GM23338 (cell line): ENCODE measurements around the gene PSMD3. TPM values are rescaled to one million over a fixed set of nuclear protein-coding genes. Genes with fewer than 3 reads are reported as not detected.

Experiments used
- ATAC-seq: fragments of 200-7000 bp; cut with Tn5 transposase; 3 replicates; pipeline ENCODE4 v1.9.1; 2020
- DNase-seq: peaks from one replicate; pipeline ENCODE4 v3.0.0-alpha.2; 2015; ENCODE audit warnings: low spot score
- H2AFZ ChIP-seq: fragments of 200-600 bp; sonication (generic); 2 replicates; pipeline ENCODE4 v1.8.0; 2016; ENCODE audit warnings: antibody characterized with exemption, mild to moderate bottlenecking, moderate library complexity
- H3F3A ChIP-seq: fragments of 200-600 bp; sonication (generic); replicated peaks from 2 replicates; pipeline ENCODE4 v1.8.0; 2017; ENCODE audit warnings: antibody characterized with exemption, mixed run types, low read depth
- H3K27ac ChIP-seq: fragments of 200-600 bp; sonication (generic); 2 replicates; pipeline ENCODE4 v1.6.1; 2016; ENCODE audit warnings: low read depth
- H3K27me3 ChIP-seq: fragments of 200-600 bp; sonication (generic); 2 replicates; pipeline ENCODE4 v1.8.0; 2016; ENCODE audit warnings: mild to moderate bottlenecking, mixed run types, moderate library complexity; ENCODE audit not compliant: insufficient read depth
- H3K36me3 ChIP-seq: fragments of 200-600 bp; sonication (generic); 2 replicates; pipeline ENCODE4 v1.8.0; 2016; ENCODE audit warnings: mild to moderate bottlenecking; ENCODE audit not compliant: insufficient read depth
- H3K4me1 ChIP-seq: fragments of 200-600 bp; sonication (generic); 2 replicates; pipeline ENCODE4 v1.8.0; 2016; ENCODE audit warnings: mild to moderate bottlenecking, moderate library complexity; ENCODE audit not compliant: insufficient read depth
- H3K4me2 ChIP-seq: fragments of 200-600 bp; sonication (generic); 2 replicates; pipeline ENCODE4 v1.7.1; 2017; ENCODE audit warnings: mixed run types
- H3K4me3 ChIP-seq: fragments of 200-600 bp; sonication (generic); 2 replicates; pipeline ENCODE4 v1.6.1; 2016; ENCODE audit warnings: mixed run types
- H3K79me2 ChIP-seq: fragments of 200-600 bp; sonication (generic); replicated peaks from 2 replicates; pipeline ENCODE4 v1.8.0; 2017; ENCODE audit warnings: mild to moderate bottlenecking; ENCODE audit not compliant: insufficient read depth
- H3K9me2 ChIP-seq: fragments of 200-600 bp; sonication (generic); 2 replicates; pipeline ENCODE4 v1.8.0; 2017; ENCODE audit not compliant: insufficient read depth
- H4K20me1 ChIP-seq: fragments of 200-600 bp; sonication (generic); replicated peaks from 2 replicates; pipeline ENCODE4 v1.8.0; 2017; ENCODE audit warnings: mild to moderate bottlenecking; ENCODE audit not compliant: insufficient read depth
- H3K27ac Mint-ChIP-seq: 2 replicates; pipeline ENCODE4 v1.8.0; 2020; ENCODE audit warnings: inconsistent platforms, mild to moderate bottlenecking, moderate library complexity, mixed read lengths
- H3K27me3 Mint-ChIP-seq: 3 replicates; pipeline ENCODE4 v1.8.0; 2022; ENCODE audit warnings: low read depth, mild to moderate bottlenecking, moderate library complexity, mixed read lengths, inconsistent platforms; ENCODE audit not compliant: insufficient read depth, poor library complexity
- H3K36me3 Mint-ChIP-seq: 3 replicates; pipeline ENCODE4 v1.8.0; 2021; ENCODE audit warnings: low read depth, mild to moderate bottlenecking, inconsistent platforms, moderate library complexity, mixed read lengths
- H3K4me1 Mint-ChIP-seq: 3 replicates; pipeline ENCODE4 v1.8.0; 2020; ENCODE audit warnings: mild to moderate bottlenecking, inconsistent platforms, mixed read lengths
- H3K4me3 Mint-ChIP-seq: 3 replicates; pipeline ENCODE4 v1.8.0; 2021; ENCODE audit warnings: moderate library complexity, mild to moderate bottlenecking, inconsistent platforms, mixed read lengths
- H3K9me3 Mint-ChIP-seq: 3 replicates; pipeline ENCODE4 v1.8.0; 2020; ENCODE audit warnings: moderate library complexity, mild to moderate bottlenecking, inconsistent platforms, mixed read lengths
- EZH2 ChIP-seq: fragments of 200-600 bp; sonication (generic); IDR thresholded peaks from one replicate; pipeline ENCODE4 v1.8.0; 2017; ENCODE audit warnings: antibody characterized with exemption, mild to moderate bottlenecking, low read depth; ENCODE audit not compliant: unreplicated experiment
- JUNB ChIP-seq: IDR thresholded peaks from one replicate; pipeline ENCODE4 v1.6.1; 2016; ENCODE audit warnings: antibody characterized with exemption; ENCODE audit not compliant: unreplicated experiment
- NANOG ChIP-seq: IDR thresholded peaks from 2 replicates; pipeline ENCODE4 v1.6.1; 2016; ENCODE audit warnings: antibody characterized with exemption, borderline replicate concordance
- POLR2AphosphoS5 ChIP-seq: IDR thresholded peaks from 2 replicates; pipeline ENCODE4 v1.6.1; 2016; ENCODE audit warnings: antibody characterized with exemption, low read depth
- STAT1 ChIP-seq: IDR thresholded peaks from one replicate; pipeline ENCODE4 v1.6.1; 2016; ENCODE audit warnings: antibody characterized with exemption; ENCODE audit not compliant: unreplicated experiment
- ZNF114 ChIP-seq: fragments of 250-450 bp; sonication (Bioruptor Pico); IDR thresholded peaks from 2 replicates; pipeline ENCODE4 v1.5.0; 2020; ENCODE audit warnings: mild to moderate bottlenecking, moderate library complexity
- polyA plus RNA-seq: library from polyadenylated mRNA; unstranded; fragments of >200 nt; fragmentation: Nextera tagmentation; extraction: Ambion mirVana; gene quantifications from 2 replicates; pipeline ENCODE4 v1.2.1, GENCODE V29; 2016
- total RNA-seq: library from RNA; depleted of rRNA; stranded (reverse); fragments of >200 nt; shearing (Covaris generic); gene quantifications from 2 replicates; pipeline ENCODE4 v1.2.3, GENCODE V29; 2014
- TF ChIP-seq, protein P1 (sequence below): fragments of 250-450 bp; sonication (Bioruptor Pico); IDR thresholded peaks from 2 replicates; pipeline ENCODE4 v1.5.0; 2020; ENCODE audit warnings: mild to moderate bottlenecking, moderate library complexity
- TF ChIP-seq, protein P2 (sequence below): IDR thresholded peaks from 2 replicates; pipeline ENCODE4 v1.6.1; 2016; ENCODE audit warnings: antibody characterized with exemption
- TF ChIP-seq, protein P3 (sequence below): IDR thresholded peaks from one replicate; pipeline ENCODE4 v1.6.1; 2018; ENCODE audit warnings: antibody characterized with exemption; ENCODE audit not compliant: unreplicated experiment
- TF ChIP-seq, protein P4 (sequence below), 2 experiments: fragments of 200-600 bp in 1 of 2; sonication (generic) in 1 of 2; conservative IDR thresholded peaks; 2 replicates each; pipeline versions ENCODE4 v1.5.1 to v1.6.1; 2016 to 2017; ENCODE audit warnings: antibody characterized with exemption in 2 of 2, low read depth in 2 of 2, mild to moderate bottlenecking in 2 of 2, moderate library complexity in 1 of 2

The PSMD3 gene
- total and polyA plus RNA-seq, 2 experiments from 2014 or later: 112 to 217 TPM

DNA sequence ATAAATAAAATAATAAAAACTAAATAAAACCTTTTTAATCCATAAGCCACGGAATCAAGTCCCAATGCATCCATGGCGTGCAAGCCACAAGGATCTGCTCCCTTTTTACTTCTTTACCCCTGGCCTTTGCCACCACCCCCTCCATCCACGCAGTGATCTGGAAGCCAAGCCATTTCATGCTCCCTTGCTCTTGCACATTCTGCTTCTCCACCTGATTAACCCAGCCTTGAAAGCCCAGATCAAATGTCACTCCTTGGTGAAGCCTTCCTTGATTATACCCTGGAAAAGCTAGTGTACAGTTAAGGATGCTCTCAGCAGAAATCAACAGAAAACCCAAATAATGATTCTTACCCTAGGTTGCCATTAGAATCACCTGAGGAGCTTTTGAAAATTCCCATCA lies 43.2 kb upstream of the PSMD3 start:
- peaks cover 22% of the 10 kb centered on the region for H3K4me1 Mint-ChIP-seq
- no peak overlapping the region for H3K27ac Mint-ChIP-seq
- H3K4me3 Mint-ChIP-seq: no peak overlapping the region
- no peaks in the 10 kb centered on the region for H3K36me3 Mint-ChIP-seq
- Histone ChIP-seq H4K20me1 (no peaks in the 10 kb centered on the region), H3K4me2 (no peak overlapping the region), H2AFZ (no peak overlapping the region), H3F3A (no peaks in the 10 kb centered on the region), H3K4me1 (peaks cover 12% of the 10 kb centered on the region), H3K27ac (no peak overlapping the region), H3K27me3 (no peaks in the 10 kb centered on the region), H3K9me2 (no peaks in the 10 kb centered on the region), H3K36me3 (no peaks in the 10 kb centered on the region), H3K4me3 (no peak overlapping the region), H3K79me2 (no peaks in the 10 kb centered on the region)
- TF ChIP-seq EZH2: no peak
- TF ChIP-seq JUNB: no peak
- TF ChIP-seq, protein P1, sequence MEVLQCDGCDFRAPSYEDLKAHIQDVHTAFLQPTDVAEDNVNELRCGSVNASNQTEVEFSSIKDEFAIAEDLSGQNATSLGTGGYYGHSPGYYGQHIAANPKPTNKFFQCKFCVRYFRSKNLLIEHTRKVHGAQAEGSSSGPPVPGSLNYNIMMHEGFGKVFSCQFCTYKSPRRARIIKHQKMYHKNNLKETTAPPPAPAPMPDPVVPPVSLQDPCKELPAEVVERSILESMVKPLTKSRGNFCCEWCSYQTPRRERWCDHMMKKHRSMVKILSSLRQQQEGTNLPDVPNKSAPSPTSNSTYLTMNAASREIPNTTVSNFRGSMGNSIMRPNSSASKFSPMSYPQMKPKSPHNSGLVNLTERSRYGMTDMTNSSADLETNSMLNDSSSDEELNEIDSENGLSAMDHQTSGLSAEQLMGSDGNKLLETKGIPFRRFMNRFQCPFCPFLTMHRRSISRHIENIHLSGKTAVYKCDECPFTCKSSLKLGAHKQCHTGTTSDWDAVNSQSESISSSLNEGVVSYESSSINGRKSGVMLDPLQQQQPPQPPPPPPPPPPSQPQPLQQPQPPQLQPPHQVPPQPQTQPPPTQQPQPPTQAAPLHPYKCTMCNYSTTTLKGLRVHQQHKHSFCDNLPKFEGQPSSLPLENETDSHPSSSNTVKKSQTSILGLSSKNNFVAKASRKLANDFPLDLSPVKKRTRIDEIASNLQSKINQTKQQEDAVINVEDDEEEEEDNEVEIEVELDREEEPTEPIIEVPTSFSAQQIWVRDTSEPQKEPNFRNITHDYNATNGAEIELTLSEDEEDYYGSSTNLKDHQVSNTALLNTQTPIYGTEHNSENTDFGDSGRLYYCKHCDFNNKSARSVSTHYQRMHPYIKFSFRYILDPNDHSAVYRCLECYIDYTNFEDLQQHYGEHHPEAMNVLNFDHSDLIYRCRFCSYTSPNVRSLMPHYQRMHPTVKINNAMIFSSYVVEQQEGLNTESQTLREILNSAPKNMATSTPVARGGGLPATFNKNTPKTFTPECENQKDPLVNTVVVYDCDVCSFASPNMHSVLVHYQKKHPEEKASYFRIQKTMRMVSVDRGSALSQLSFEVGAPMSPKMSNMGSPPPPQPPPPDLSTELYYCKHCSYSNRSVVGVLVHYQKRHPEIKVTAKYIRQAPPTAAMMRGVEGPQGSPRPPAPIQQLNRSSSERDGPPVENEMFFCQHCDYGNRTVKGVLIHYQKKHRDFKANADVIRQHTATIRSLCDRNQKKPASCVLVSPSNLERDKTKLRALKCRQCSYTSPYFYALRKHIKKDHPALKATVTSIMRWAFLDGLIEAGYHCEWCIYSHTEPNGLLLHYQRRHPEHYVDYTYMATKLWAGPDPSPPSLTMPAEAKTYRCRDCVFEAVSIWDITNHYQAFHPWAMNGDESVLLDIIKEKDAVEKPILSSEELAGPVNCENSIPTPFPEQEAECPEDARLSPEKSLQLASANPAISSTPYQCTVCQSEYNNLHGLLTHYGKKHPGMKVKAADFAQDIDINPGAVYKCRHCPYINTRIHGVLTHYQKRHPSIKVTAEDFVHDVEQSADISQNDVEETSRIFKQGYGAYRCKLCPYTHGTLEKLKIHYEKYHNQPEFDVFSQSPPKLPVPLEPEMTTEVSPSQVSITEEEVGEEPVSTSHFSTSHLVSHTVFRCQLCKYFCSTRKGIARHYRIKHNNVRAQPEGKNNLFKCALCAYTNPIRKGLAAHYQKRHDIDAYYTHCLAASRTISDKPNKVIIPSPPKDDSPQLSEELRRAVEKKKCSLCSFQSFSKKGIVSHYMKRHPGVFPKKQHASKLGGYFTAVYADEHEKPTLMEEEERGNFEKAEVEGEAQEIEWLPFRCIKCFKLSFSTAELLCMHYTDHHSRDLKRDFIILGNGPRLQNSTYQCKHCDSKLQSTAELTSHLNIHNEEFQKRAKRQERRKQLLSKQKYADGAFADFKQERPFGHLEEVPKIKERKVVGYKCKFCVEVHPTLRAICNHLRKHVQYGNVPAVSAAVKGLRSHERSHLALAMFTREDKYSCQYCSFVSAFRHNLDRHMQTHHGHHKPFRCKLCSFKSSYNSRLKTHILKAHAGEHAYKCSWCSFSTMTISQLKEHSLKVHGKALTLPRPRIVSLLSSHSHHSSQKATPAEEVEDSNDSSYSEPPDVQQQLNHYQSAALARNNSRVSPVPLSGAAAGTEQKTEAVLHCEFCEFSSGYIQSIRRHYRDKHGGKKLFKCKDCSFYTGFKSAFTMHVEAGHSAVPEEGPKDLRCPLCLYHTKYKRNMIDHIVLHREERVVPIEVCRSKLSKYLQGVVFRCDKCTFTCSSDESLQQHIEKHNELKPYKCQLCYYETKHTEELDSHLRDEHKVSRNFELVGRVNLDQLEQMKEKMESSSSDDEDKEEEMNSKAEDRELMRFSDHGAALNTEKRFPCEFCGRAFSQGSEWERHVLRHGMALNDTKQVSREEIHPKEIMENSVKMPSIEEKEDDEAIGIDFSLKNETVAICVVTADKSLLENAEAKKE (CRISPR knock-in tag): no peak
- TF ChIP-seq, protein P2, sequence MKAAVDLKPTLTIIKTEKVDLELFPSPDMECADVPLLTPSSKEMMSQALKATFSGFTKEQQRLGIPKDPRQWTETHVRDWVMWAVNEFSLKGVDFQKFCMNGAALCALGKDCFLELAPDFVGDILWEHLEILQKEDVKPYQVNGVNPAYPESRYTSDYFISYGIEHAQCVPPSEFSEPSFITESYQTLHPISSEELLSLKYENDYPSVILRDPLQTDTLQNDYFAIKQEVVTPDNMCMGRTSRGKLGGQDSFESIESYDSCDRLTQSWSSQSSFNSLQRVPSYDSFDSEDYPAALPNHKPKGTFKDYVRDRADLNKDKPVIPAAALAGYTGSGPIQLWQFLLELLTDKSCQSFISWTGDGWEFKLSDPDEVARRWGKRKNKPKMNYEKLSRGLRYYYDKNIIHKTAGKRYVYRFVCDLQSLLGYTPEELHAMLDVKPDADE: no peak
- no peak for TF ChIP-seq POLR2AphosphoS5
- TF ChIP-seq ZNF114 (CRISPR knock-in tag): no peak
- TF ChIP-seq, protein P3, sequence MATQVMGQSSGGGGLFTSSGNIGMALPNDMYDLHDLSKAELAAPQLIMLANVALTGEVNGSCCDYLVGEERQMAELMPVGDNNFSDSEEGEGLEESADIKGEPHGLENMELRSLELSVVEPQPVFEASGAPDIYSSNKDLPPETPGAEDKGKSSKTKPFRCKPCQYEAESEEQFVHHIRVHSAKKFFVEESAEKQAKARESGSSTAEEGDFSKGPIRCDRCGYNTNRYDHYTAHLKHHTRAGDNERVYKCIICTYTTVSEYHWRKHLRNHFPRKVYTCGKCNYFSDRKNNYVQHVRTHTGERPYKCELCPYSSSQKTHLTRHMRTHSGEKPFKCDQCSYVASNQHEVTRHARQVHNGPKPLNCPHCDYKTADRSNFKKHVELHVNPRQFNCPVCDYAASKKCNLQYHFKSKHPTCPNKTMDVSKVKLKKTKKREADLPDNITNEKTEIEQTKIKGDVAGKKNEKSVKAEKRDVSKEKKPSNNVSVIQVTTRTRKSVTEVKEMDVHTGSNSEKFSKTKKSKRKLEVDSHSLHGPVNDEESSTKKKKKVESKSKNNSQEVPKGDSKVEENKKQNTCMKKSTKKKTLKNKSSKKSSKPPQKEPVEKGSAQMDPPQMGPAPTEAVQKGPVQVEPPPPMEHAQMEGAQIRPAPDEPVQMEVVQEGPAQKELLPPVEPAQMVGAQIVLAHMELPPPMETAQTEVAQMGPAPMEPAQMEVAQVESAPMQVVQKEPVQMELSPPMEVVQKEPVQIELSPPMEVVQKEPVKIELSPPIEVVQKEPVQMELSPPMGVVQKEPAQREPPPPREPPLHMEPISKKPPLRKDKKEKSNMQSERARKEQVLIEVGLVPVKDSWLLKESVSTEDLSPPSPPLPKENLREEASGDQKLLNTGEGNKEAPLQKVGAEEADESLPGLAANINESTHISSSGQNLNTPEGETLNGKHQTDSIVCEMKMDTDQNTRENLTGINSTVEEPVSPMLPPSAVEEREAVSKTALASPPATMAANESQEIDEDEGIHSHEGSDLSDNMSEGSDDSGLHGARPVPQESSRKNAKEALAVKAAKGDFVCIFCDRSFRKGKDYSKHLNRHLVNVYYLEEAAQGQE: no peak
- TF ChIP-seq STAT1: no peak
- TF ChIP-seq NANOG: no peak
- TF ChIP-seq, protein P4, sequence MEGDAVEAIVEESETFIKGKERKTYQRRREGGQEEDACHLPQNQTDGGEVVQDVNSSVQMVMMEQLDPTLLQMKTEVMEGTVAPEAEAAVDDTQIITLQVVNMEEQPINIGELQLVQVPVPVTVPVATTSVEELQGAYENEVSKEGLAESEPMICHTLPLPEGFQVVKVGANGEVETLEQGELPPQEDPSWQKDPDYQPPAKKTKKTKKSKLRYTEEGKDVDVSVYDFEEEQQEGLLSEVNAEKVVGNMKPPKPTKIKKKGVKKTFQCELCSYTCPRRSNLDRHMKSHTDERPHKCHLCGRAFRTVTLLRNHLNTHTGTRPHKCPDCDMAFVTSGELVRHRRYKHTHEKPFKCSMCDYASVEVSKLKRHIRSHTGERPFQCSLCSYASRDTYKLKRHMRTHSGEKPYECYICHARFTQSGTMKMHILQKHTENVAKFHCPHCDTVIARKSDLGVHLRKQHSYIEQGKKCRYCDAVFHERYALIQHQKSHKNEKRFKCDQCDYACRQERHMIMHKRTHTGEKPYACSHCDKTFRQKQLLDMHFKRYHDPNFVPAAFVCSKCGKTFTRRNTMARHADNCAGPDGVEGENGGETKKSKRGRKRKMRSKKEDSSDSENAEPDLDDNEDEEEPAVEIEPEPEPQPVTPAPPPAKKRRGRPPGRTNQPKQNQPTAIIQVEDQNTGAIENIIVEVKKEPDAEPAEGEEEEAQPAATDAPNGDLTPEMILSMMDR (conservative IDR thresholded peaks at IDR 0.05; ENCODE audit: low read depth in 2 of 2): no peak
- ATAC-seq (no peak), DNase-seq (no peak)
- H3K27me3 Mint-ChIP-seq: peaks cover 2% of the 10 kb centered on the region
- no peaks in the 10 kb centered on the region for H3K9me3 Mint-ChIP-seq
